Tibial nerve (tissue), 4 donors: Measurements from ENCODE around the gene SHTN1. TPM values are rescaled to one million over a fixed set of nuclear protein-coding genes. Genes with fewer than 3 reads are reported as not detected.

Experiments used
- DNase-seq, 2 donors: peaks; one replicate each; pipeline ENCODE4 v3.0.0-alpha.2; 2019; ENCODE audit warnings: low spot score in 2 of 2
- H3K27ac ChIP-seq, 4 donors: fragments of 200-600 bp; sonication (generic) in 3 of 4; one replicate each; pipeline ENCODE4 v1.5.1; 2017 to 2019; ENCODE audit warnings: mild to moderate bottlenecking in 1 of 4
- H3K27me3 ChIP-seq, 2 donors: fragments of 200-600 bp; sonication (generic) in 1 of 2; one replicate each; pipeline versions ENCODE4 v1.5.1 to v1.6.0; 2017 to 2019
- H3K36me3 ChIP-seq, 3 donors: fragments of 200-600 bp; sonication (generic); one replicate each; pipeline ENCODE4 v1.5.1; 2018 to 2019
- H3K4me1 ChIP-seq, 4 donors: fragments of 200-600 bp; sonication (generic) in 3 of 4; one replicate each; pipeline ENCODE4 v1.5.1; 2017 to 2019
- H3K4me3 ChIP-seq, 4 donors: fragments of 200-600 bp; sonication (generic) in 3 of 4; one replicate each; pipeline ENCODE4 v1.5.1; 2017 to 2019; ENCODE audit warnings: mild to moderate bottlenecking in 1 of 4, moderate library complexity in 1 of 4
- H3K9me3 ChIP-seq, 4 donors: fragments of 200-600 bp; sonication (generic) in 3 of 4; one replicate each; pipeline ENCODE4 v1.5.1; 2017 to 2019
- EP300 ChIP-seq, 2 donors: sonication (generic); formaldehyde crosslinking; IDR thresholded peaks; one replicate each; pipeline ENCODE4 v1.6.1; 2017; ENCODE audit warnings: antibody characterized with exemption in 2 of 2, mild to moderate bottlenecking in 1 of 2
- POLR2A ChIP-seq, 2 donors: fragments of 450-650 bp; IDR thresholded peaks; one replicate each; pipeline ENCODE4 v1.6.1; 2017; ENCODE audit warnings: antibody characterized with exemption in 2 of 2, mild to moderate bottlenecking in 2 of 2, moderate library complexity in 2 of 2
- WGBS, 2 donors: methylation state at CpG; one replicate each; pipeline ENCODE4 v1.1.5; 2018; 5-methylcytosine and 5-hydroxymethylcytosine counted together
- total RNA-seq, 4 donors: library from RNA; depleted of rRNA; stranded (reverse); fragments of >200 nt; gene quantifications; one replicate each; pipeline ENCODE4 v1.1.0, GENCODE V29; 2016
- TF ChIP-seq, protein P1 (sequence below), 5 experiments: fragments of 200-600 bp in 3 of 5; fragments of 450-650 bp in 2 of 5; sonication (generic) in 3 of 5; IDR thresholded peaks; one replicate each; pipeline ENCODE4 v1.5.1; 2016 to 2019; ENCODE audit warnings: antibody characterized with exemption in 5 of 5, mild to moderate bottlenecking in 3 of 5, moderate library complexity in 2 of 5

SHTN1 gene
- total RNA-seq, 4 donors from 2014 or later, result 9.2 to 16.3 (median 15.4) TPM

GRCh38 chr10:116861796-116862195 lies 143.2 kb downstream of the SHTN1 start:
- WGBS, 2 donors, result 77 to 78% methylated on average over 2 of the region's 2 CpGs
- peaks cover 0 to 21% (median 0%) of the 10 kb centered on the region in 4 donors for H3K9me3 ChIP-seq
- no peak overlapping the region for H3K4me3 ChIP-seq
- H3K4me1 ChIP-seq, result no peaks in the 10 kb centered on the region
- H3K27ac ChIP-seq, result no peak overlapping the region
- H3K27me3 ChIP-seq, result no peaks in the 10 kb centered on the region
- peaks cover 0 to 11% (median 0%) of the 10 kb centered on the region in 3 donors for H3K36me3 ChIP-seq
- TF ChIP-seq, protein P1, sequence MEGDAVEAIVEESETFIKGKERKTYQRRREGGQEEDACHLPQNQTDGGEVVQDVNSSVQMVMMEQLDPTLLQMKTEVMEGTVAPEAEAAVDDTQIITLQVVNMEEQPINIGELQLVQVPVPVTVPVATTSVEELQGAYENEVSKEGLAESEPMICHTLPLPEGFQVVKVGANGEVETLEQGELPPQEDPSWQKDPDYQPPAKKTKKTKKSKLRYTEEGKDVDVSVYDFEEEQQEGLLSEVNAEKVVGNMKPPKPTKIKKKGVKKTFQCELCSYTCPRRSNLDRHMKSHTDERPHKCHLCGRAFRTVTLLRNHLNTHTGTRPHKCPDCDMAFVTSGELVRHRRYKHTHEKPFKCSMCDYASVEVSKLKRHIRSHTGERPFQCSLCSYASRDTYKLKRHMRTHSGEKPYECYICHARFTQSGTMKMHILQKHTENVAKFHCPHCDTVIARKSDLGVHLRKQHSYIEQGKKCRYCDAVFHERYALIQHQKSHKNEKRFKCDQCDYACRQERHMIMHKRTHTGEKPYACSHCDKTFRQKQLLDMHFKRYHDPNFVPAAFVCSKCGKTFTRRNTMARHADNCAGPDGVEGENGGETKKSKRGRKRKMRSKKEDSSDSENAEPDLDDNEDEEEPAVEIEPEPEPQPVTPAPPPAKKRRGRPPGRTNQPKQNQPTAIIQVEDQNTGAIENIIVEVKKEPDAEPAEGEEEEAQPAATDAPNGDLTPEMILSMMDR (IDR thresholded peaks at IDR 0.05), result no peak
- TF ChIP-seq POLR2A (IDR thresholded peaks at IDR 0.05), result no peak
- no peak for TF ChIP-seq EP300 (IDR thresholded peaks at IDR 0.05)
- DNase-seq, result no peak

DNA sequence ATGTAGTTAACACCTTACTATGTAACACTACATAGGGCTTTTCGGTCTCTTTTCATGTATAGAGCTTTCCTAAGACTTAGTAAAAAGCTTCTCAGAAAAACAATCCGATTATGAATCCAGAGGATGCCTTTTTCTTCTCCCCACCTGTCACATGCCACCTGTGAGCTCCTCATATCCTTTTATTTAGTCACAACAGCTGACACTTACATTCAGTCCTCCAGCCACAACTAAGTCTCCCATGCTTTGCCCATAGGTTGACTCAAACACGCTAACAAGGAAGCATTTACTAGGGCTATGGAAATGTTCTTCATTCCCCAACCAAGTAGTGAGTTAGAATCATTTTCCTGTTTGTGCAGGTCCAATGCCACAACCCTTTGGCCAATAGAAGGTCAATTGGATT lies 147.8 kb downstream of the SHTN1 start:
- no peak for TF ChIP-seq EP300 (IDR thresholded peaks at IDR 0.05)
- TF ChIP-seq, protein P1 (IDR thresholded peaks at IDR 0.05), result no peak
- TF ChIP-seq POLR2A (IDR thresholded peaks at IDR 0.05), result no peak
- no peak overlapping the region for H3K27ac ChIP-seq
- peaks cover 0 to 21% (median 0%) of the 10 kb centered on the region in 4 donors for H3K9me3 ChIP-seq
- no peak for DNase-seq
- H3K36me3 ChIP-seq, result peaks cover 0 to 11% (median 0%) of the 10 kb centered on the region in 3 donors
- H3K4me3 ChIP-seq, result no peak overlapping the region
- no peaks in the 10 kb centered on the region for H3K27me3 ChIP-seq
- no peaks in the 10 kb centered on the region for H3K4me1 ChIP-seq
- 97 to 100% methylated on average over 3 of the region's 3 CpGs for WGBS, 2 donors

DNA sequence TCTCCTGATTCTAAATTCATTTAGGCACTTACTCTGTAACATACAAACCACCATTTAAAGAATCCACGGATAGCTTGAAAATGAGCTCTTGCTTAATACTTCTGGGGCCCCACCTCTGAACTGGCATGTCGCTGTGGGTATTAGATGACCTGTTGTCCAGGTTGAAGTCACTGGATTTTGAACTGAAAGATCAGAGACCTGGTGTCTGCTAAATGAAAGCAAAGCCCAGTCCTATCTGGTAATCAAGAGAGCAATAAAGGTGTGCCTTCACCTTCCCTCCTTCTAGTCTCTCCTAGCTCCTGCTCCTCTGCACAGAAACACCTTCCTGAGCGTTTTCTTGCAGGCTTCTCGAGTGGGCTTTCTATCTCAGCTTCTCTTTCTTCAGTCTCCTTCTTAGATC lies 151.3 kb downstream of the SHTN1 start:
- Histone ChIP-seq H3K27me3 (no peaks in the 10 kb centered on the region), H3K9me3 (peaks cover 0 to 17% (median 0%) of the 10 kb centered on the region in 4 donors), H3K4me1 (peaks cover 0 to 15% (median 0%) of the 10 kb centered on the region in 4 donors), H3K4me3 (no peak overlapping the region), H3K36me3 (peaks cover 0 to 6% (median 0%) of the 10 kb centered on the region in 3 donors), H3K27ac (no peak overlapping the region)
- no peak for DNase-seq
- 83 to 84% methylated on average over 4 of the region's 4 CpGs for WGBS, 2 donors
- TF ChIP-seq EP300 (IDR thresholded peaks at IDR 0.05) (no peak), POLR2A (IDR thresholded peaks at IDR 0.05) (no peak)
- TF ChIP-seq, protein P1 (IDR thresholded peaks at IDR 0.05), result no peak

DNA sequence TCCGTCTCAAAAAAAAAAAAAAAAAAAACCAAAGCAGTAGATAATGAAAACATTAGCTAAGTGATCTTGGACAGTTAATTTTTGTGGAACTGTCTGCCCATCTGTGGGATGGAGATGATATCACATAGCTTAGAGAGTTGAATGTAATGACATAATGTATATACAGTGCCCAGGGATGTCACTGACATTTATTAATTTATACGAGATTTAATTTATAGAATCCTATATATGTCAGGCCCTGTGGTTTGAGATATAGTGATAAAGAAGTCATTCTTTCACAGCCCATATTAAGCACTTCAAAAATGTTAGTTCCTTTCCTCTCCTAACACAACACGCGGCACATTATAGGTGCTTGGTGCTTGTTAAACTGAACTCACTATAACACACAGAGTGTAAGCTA lies 151.7 kb downstream of the SHTN1 start:
- Histone ChIP-seq H3K27ac (no peak overlapping the region), H3K9me3 (peaks cover 0 to 13% (median 0%) of the 10 kb centered on the region in 4 donors), H3K36me3 (peaks cover 0 to 6% (median 0%) of the 10 kb centered on the region in 3 donors), H3K4me1 (peaks cover 0 to 17% (median 0%) of the 10 kb centered on the region in 4 donors), H3K4me3 (no peak overlapping the region), H3K27me3 (no peaks in the 10 kb centered on the region)
- TF ChIP-seq EP300 (IDR thresholded peaks at IDR 0.05) (no peak), POLR2A (IDR thresholded peaks at IDR 0.05) (no peak)
- TF ChIP-seq, protein P1 (IDR thresholded peaks at IDR 0.05), result no peak
- 84 to 87% methylated on average over 4 of the region's 4 CpGs for WGBS, 2 donors
- no peak for DNase-seq

DNA sequence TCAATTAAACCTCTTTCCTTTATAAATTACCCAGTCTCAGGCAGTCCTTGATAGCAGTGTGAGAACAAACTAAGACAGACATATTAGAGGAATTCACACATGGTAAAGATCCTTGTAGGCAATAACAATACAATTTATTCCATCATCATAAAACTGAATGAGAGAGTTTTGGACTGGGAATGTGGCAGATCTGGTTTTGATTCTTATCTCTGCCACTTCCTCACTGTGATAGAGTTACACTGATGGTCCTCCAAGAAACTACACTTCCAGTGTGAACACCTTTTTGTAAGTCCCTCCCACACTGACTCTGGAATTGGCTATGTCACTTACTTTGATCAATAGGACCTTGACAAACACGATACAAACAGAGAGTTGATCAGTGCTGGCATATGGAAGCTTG lies 152.7 kb downstream of the SHTN1 start:
- TF ChIP-seq EP300 (IDR thresholded peaks at IDR 0.05), result no peak
- TF ChIP-seq POLR2A (IDR thresholded peaks at IDR 0.05), result no peak
- WGBS, 2 donors, result 77 to 88% methylated on average over 1 of the region's 1 CpG
- no peak overlapping the region for H3K4me3 ChIP-seq
- H3K4me1 ChIP-seq, result peaks cover 0 to 17% (median 0%) of the 10 kb centered on the region in 4 donors
- no peaks in the 10 kb centered on the region for H3K36me3 ChIP-seq
- peaks cover 0 to 4% (median 0%) of the 10 kb centered on the region in 4 donors for H3K9me3 ChIP-seq
- no peak overlapping the region for H3K27ac ChIP-seq
- no peak for DNase-seq
- no peaks in the 10 kb centered on the region for H3K27me3 ChIP-seq
